ENCODE data around the gene ALKBH2. TPM values are rescaled to one million over a fixed set of nuclear protein-coding genes. Genes with fewer than 3 reads are reported as not detected.
"Not testable (repeated sequence)": the region's sequence is repeated elsewhere in the genome, so short reads cannot be mapped to it uniquely, and the experiment has no call there.

The ALKBH2 gene
- total and polyA plus RNA-seq, 2 experiments from 2014 or later: 14.0 to 22.1 TPM

- Histone ChIP-seq H3K4me3 (no peak overlapping the region), H3K36me3 (replicated peaks; ENCODE audit: insufficient read depth, low read depth) (no peaks in the 10 kb centered on the region), H3K27me3 (no peaks in the 10 kb centered on the region), H3K9me3 (ENCODE audit: low read depth) (no peaks in the 10 kb centered on the region), H3K4me1 (ENCODE audit: insufficient read depth) (peaks cover 12% of the 10 kb centered on the region), H3K4me2 (no peak overlapping the region), H4K20me1 (ENCODE audit: insufficient read depth, poor library complexity, severe bottlenecking) (no peaks in the 10 kb centered on the region), H3K9me2 (replicated peaks; ENCODE audit: insufficient read depth) (no peaks in the 10 kb centered on the region), H3K79me2 (peaks cover 27% of the 10 kb centered on the region), H2AFZ (no peak overlapping the region), H3K27ac (no peak overlapping the region)
- no peak for DNase-seq (ENCODE audit: low spot score)
- WGBS (ENCODE audit: low lambda C conversion rate, missing lambda C conversion rate): 87% methylated on average over 3 of the region's 3 CpGs
- TF ChIP-seq EZH2phosphoT487 (IDR thresholded peaks at IDR 0.05; ENCODE audit: low read depth, severe bottlenecking, unreplicated experiment): no peak
- TF ChIP-seq, protein P1, sequence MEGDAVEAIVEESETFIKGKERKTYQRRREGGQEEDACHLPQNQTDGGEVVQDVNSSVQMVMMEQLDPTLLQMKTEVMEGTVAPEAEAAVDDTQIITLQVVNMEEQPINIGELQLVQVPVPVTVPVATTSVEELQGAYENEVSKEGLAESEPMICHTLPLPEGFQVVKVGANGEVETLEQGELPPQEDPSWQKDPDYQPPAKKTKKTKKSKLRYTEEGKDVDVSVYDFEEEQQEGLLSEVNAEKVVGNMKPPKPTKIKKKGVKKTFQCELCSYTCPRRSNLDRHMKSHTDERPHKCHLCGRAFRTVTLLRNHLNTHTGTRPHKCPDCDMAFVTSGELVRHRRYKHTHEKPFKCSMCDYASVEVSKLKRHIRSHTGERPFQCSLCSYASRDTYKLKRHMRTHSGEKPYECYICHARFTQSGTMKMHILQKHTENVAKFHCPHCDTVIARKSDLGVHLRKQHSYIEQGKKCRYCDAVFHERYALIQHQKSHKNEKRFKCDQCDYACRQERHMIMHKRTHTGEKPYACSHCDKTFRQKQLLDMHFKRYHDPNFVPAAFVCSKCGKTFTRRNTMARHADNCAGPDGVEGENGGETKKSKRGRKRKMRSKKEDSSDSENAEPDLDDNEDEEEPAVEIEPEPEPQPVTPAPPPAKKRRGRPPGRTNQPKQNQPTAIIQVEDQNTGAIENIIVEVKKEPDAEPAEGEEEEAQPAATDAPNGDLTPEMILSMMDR (IDR thresholded peaks at IDR 0.05; ENCODE audit: poor library complexity): no peak
- no peak for TF ChIP-seq EZH2 (IDR thresholded peaks at IDR 0.05; ENCODE audit: borderline replicate concordance)
Measured at GRCh38 chr12:109056891-109057290, 36.4 kb downstream of the ALKBH2 start.

DNA sequence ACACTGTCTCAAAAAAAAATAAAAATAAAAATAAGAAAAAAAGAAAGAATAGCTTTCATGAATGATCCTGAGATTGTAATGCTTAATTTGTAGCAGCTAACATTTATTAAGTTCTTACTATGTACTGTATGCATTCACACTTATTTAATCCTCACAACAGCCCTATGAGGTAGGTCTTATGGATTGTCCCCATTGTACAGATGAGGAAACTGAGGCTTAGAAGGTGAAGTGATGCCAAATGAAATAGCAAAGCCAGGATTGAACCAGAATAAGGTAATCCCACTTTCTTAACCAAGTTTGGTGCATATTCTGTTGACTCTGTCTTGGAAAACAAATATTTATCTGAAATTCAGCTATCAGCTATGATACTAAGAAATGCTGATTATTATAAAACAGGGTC lies 38.8 kb downstream of the ALKBH2 start:
- H3K4me2 ChIP-seq: peak overlapping the region; percentile 74

DNA sequence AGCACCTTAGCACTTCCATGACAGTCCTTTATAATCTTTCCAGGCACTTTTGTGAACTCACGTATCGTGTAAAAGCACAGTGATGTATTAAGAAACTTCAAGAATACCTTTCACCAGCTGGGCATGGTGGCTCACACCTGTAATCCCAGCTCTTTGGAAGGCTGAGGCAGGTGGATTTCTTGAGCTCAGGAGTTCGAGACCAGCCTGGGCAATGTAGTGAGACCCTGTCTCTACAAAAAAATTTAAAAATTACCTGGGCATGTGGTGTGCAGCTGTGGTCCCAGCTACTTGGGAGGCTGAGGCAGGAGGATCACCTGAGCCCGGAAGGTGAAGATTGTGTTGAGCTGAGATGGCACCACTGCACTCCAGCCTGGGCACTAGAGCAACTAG lies 39.2 kb downstream of the ALKBH2 start:
- Histone ChIP-seq H3K4me2 (peak overlapping the region; percentile 74), H3K4me1 (ENCODE audit: insufficient read depth) (peaks cover 12% of the 10 kb centered on the region), H3K27ac (peak overlapping the region; percentile 84), H3K79me2 (peaks cover 27% of the 10 kb centered on the region), H2AFZ (peak overlapping the region; percentile 79)
- H3K9me2 ChIP-seq (replicated peaks; ENCODE audit: insufficient read depth); H4K20me1 ChIP-seq (ENCODE audit: insufficient read depth, poor library complexity, severe bottlenecking); H3K36me3 ChIP-seq (replicated peaks; ENCODE audit: insufficient read depth, low read depth); H3K9me3 ChIP-seq (ENCODE audit: low read depth); H3K4me3 ChIP-seq; H3K27me3 ChIP-seq; DNase-seq (ENCODE audit: low spot score): not testable (repeated sequence)
- 97% methylated on average over 4 of the region's 4 CpGs for WGBS (ENCODE audit: low lambda C conversion rate, missing lambda C conversion rate)

More for the DNA sequence above, 38.8 kb downstream of the ALKBH2 start:
- Histone ChIP-seq H3K27me3 (no peaks in the 10 kb centered on the region), H3K36me3 (replicated peaks; ENCODE audit: insufficient read depth, low read depth) (no peaks in the 10 kb centered on the region), H3K79me2 (peaks cover 27% of the 10 kb centered on the region), H3K4me3 (no peak overlapping the region), H3K9me2 (replicated peaks; ENCODE audit: insufficient read depth) (no peaks in the 10 kb centered on the region), H2AFZ (no peak overlapping the region), H3K27ac (no peak overlapping the region), H4K20me1 (ENCODE audit: insufficient read depth, poor library complexity, severe bottlenecking) (no peaks in the 10 kb centered on the region), H3K9me3 (ENCODE audit: low read depth) (no peaks in the 10 kb centered on the region), H3K4me1 (ENCODE audit: insufficient read depth) (peaks cover 12% of the 10 kb centered on the region)
- no peak for TF ChIP-seq EZH2 (IDR thresholded peaks at IDR 0.05; ENCODE audit: borderline replicate concordance)
- TF ChIP-seq, protein P1 (IDR thresholded peaks at IDR 0.05; ENCODE audit: poor library complexity): no peak
- no peak for TF ChIP-seq EZH2phosphoT487 (IDR thresholded peaks at IDR 0.05; ENCODE audit: low read depth, severe bottlenecking, unreplicated experiment)
- no peak for DNase-seq (ENCODE audit: low spot score)

DNA sequence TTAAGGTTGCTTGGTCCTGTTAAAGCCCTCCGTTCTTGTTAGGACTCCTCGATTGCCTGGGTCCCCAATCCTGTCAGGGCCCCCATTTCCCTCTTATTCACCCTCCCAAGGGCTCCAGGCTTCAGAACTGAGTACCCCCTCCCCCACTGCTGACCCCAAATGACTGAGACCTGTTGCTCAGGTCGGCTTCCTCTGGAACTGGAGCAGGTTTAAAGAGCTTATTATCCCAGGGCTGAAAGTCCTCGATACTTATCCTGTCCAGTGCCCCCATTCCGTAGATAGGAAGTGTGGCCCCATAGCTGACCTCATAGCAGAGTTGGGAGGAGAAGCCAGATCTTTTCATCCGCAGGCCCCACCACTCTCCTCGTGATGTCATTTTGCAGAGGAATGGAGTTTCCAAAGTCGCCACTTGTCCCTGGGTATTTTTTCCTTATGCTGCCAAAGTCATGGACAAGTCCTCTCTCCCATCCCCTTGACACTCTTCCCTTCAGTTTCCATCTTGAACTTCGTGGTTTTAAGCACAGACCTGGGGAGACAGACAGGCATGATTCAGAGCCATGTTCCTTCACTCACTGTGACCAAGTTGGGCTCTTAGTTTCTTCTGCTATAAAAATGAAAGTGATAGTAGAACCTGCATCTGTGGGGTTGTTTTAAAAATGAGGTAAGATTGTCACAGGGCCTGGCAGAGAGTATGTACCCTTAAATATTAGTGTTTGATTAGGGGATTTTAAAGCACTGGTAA lies 39.7 kb downstream of the ALKBH2 start:
- peaks cover 27% of the 10 kb centered on the region for H3K79me2 ChIP-seq
- no peak for TF ChIP-seq EZH2 (IDR thresholded peaks at IDR 0.05; ENCODE audit: borderline replicate concordance)
- TF ChIP-seq EZH2phosphoT487 (IDR thresholded peaks at IDR 0.05; ENCODE audit: low read depth, severe bottlenecking, unreplicated experiment): no peak
- TF ChIP-seq, protein P1 (IDR thresholded peaks at IDR 0.05; ENCODE audit: poor library complexity): no peak
- no peak for DNase-seq (ENCODE audit: low spot score)
- peak overlapping the region; percentile 79 for H2AFZ ChIP-seq
- H3K4me1 ChIP-seq (ENCODE audit: insufficient read depth): peaks cover 12% of the 10 kb centered on the region
- 53% methylated on average over 9 of the region's 9 CpGs for WGBS (ENCODE audit: low lambda C conversion rate, missing lambda C conversion rate)
- H3K4me2 ChIP-seq: peak overlapping the region; percentile 74
- no peaks in the 10 kb centered on the region for H3K9me3 ChIP-seq (ENCODE audit: low read depth)
- H4K20me1 ChIP-seq (ENCODE audit: insufficient read depth, poor library complexity, severe bottlenecking): no peaks in the 10 kb centered on the region
- no peaks in the 10 kb centered on the region for H3K36me3 ChIP-seq (replicated peaks; ENCODE audit: insufficient read depth, low read depth)
- no peaks in the 10 kb centered on the region for H3K9me2 ChIP-seq (replicated peaks; ENCODE audit: insufficient read depth)
- H3K27ac ChIP-seq: peak overlapping the region; percentile 84
- H3K4me3 ChIP-seq: peak overlapping the region; percentile 74
- H3K27me3 ChIP-seq: no peaks in the 10 kb centered on the region
